T-helper 2 cell (primary cell): ENCODE measurements around the gene VAT1.
"Not testable (repeated sequence)": the region's sequence is repeated elsewhere in the genome, so short reads cannot be mapped to it uniquely, and the experiment has no call there.

Experiments
- DNase-seq, 5 experiments: peaks; one replicate each; pipeline versions ENCODE4 v3.0.0 to v3.0.0-alpha.2; 2012 to 2022

Gene VAT1

DNA sequence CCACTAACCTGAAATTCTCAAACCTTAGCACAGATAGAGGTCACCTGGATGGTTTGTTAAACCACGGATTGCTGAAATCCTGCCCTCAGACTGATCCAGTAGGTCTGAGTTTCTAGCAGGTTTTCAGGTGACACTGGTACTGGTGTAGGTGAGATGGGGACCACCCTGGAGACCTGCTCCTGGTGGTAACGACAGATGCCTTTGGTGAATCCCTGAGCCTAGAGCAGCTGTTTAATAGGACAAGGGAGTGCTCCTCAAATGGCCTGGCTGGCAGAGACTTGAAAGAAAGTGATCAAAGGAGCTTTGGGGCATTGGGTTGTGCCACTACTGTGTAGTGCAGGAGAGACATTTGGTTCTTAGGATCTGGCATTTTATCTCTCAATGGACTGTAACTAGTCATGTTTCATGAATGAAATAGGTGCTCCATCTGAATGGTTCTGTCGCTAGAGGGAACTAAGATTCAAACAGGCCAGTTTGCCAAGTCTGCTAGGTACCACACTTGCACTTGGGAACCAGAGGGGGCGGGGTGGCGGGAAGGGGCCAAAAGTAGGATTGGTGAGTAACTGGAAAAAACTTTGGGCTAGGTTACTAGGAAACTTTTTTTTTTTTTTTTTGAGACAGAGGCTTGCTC, 18.5 kb downstream of the VAT1 start:
- DNase-seq, result no peak

DNA sequence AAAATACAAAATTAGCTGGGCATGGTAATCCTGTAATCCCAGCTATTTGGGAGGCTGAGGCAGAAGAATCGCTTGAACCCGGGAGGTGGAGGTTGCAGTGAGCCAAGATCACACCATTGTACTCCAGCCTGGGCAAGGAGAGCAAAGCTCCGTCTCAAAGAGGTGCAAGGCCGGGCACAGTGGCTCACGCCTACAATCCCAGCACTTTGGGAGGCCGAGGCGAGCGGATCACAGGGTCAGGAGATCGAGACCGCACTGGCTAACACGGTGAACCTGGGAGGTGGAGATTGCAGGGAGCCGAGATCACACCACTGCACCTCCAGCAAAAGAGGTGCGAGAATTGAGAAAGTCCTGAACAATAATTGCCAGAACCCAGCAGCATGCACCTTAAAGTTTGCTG, 21.3 kb downstream of the VAT1 start:
- DNase-seq, result not testable (repeated sequence)

DNA sequence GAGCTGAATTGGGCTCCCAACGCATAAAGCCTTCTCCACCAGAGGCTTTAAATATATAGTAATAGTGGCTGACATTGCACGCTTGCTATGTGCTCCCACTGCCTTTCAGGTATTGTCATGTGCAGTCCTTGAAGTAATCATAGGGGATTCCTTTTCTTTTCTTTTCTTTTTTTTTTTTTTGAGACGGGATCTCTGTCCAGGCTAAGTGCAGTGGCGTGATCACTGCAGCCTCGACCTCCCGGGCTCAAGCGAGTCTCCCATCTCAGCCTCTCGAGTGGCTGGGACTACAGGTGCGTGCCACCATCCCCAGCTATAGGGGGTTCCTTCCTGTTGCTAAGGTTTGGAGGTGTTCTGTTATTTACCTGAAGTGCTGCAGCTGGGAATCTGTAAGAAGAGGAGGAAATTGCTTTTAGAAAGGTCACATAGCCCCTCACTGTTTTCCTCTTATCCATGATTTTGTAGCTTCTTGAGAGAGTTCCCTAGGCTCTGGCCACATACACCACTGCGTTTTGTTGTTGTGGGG, 23.1 kb downstream of the VAT1 start:
- no peak for DNase-seq

DNA sequence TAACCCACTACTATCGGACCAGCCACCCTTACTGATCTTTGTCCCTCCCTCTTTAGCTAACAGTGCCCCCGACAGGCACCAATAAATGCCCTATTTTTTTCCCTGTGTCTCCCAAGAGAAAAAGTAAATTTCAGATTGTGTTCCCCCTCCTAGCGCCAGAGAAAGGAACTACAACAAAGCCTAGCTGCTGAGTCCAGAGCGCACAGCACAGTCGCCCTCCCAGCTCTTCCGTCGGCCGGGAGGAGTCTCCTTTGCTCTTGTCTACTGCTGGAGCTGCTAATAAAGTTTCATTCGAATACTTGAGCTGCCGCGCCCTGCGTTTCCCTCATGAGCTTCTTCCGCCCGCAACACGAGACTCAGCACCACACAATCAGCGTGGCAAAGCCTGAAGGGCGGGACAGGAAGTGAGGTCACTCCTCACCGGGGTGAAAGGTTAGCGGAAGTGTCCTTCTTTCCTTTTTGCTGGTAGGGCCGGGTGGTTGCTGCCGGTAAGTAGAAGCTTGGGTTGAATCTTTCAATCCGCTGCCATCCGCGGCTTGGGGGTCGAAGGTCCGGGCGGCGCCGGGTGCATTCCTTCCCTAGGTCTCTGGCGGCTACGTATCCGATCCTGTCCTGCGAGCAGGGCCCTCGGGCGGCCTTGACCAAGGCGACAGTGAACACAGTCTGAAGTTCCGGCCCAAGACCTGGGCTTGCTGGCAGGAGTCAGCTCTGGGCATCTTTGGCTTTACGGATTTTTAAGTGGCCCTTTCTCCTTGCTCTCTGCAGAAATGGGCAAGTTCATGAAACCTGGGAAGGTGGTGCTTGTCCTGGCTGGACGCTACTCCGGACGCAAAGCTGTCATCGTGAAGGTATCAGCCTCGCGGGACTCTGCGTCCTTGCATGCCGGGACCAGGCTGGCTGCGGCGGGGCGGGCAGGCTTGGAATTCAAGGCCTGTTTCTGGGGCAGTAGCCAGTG, 23.9 kb downstream of the VAT1 start, which contains the start of gene RPL27:
TSS of gene RPL27 (plus strand) at position 436 of the 955 bp plus-strand sequence. CDS start at position 768, 332 bp downstream.
- DNase-seq, result peak; percentile 79 to 100 (median 96)

DNA sequence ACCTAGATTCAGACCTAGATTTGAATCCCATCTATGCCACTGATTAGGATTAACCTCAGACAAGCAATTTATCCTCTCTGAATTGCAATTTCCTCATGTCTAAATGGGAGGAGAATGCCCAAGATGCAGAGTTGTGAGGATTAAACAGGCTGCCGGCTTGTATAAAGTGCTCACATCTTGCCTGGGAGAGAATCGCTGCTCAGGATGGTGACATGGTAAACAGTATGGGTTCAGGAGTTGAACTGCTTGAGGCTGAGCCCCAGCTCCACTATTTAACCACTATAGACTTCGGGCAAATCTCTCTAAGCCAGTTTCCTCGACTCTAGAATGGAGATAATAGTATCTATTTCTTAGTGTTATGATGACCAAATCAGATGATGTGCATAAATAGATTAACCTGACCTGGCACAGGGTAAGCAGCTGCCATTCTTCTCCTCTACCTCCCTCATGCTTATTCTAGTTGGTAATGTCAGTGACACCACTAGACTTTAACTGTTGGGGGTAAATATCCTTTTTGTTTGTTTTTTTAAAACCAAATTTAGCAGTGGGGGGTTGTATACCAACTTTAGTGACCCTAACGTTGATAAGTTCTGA, 24.7 kb downstream of the VAT1 start:
- DNase-seq, result no peak

DNA sequence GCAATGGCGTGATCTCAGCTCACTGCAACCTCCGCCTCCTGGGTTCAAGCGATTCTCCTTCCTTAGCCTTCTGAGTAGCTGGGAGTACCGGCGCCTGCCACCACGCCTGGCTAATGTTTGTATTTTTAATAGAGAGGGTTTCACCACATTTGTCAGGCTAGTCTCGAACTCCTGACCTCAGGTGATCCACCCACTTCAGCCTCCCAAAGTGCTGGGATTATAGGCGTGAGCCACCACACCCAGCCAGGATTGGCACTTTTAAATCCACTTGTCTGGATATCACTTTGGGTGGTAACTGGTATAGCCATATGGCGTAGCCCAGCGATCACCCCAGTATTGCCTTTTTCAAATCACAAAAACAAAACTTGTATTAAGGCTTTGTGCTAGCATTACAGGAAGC, 28.3 kb downstream of the VAT1 start:
- not testable (repeated sequence) for DNase-seq

DNA sequence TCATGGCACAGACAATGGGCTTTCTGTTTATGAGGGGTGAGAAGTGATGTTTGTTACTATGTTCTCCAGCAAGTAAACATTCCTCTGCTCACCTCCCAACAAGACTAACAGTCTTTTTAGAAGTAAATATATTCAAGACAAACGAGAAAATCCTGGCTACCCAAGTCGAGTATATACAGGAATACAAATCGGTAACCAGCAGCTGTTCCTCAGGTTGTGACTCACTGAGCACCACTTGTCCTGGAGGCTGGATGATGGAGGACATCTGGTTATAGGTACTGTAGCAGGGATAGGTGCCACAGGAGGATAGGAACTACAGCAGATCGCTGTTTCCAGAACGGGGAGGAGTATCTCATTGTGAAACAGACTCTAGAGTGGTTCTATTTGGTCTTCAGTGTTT, 29.3 kb downstream of the VAT1 start:
- DNase-seq, result no peak

DNA sequence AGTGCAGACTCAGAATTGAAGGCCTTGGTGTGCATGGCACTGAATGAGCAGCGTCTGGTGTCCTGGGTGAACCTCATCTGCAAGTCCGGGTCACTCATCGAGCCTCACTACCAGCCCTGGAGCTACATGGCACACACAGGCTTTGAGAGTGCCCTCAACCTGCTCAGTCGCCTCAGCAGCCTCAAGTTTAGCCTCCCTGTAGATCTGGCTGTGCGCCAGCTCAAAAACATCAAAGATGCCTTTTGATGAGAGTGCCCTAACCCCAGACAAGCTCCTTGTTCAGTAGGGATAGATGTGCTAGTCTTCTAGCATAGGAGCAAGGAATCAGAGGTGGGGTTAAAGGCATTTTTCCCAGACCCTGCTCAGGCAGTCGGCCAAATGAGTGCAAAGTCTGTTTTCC, 30.7 kb downstream of the VAT1 start:
- DNase-seq, result no peak

DNA sequence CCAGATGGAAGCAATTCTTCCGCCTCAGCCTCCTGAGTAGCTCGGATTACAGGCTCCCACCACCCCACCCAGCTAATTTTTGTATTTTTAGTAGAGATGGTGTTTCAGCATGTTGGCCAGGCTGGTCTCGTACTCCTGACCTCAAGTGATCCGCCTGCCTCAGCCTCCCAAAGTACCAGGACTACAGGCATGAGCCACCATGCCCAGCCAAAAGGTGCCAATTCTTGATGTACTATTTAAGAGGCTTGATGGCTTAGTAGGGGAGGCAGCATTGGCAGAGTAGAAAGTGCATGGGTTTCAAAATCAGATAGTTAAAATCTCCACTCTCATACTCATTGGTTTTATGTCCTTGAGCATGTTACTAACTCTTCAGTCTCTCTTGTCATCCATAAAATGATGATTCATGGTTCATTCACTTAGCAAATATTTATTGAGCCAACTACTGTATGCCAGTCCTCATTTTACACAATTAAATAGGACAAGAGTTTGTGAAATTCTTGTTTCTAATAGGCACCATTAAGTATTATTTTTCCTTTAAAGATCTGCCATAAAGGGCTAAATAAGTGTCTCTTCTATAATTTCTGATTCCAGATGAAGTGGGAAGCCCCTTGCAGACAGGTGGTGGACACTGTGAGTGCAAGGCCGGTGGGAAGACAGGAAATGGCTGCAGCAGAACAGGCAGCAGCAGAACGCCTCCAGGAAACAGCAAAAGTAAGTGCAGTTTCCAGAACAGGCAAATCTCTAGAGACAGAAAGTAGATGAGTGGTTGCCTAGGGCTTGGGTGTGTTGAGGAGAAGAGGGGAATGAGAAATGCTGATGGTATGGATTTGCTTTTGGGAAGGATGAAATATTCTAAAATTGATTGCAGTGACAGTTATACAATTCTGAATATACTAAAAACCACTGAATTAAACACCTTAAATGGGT, 32.2 kb downstream of the VAT1 start:
- no peak for DNase-seq

DNA sequence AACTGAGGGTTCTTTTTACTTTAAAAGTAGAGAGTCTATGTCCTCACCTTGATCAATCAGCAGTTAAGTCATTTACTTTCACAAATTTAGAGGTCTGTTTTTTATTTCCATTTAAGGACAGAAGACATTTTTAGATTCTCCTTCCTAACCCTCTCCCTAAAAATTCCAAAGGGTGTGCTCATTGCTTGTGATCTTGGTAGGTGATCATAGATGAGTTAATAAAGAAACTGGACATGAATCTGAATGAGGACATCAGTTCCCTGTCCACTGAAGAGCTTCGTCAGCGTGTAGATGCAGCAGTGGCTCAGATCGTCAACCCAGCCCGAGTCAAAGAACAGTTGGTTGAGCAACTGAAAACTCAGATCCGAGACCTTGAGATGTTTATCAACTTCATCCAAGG, 33.0 kb downstream of the VAT1 start:
- DNase-seq, result no peak

DNA sequence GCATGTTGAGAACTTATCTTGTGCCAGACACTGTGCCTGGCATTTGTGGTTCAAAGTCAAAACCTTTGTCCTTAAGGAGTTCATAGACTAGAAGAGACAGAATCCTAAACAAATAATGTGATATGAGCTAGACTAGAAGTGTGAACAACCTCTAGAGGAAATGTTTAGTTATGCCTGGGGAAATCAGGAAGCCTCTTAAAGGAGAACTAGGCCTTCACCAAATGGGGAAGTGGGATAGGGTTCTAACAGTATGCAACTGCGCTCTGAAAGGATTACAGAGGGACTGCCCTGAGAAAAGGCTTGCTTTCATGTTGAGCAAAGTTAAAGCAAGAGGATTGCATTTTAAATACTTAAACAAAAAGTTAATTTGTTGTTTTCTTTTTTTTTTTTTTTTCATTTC, 37.0 kb downstream of the VAT1 start:
- no peak for DNase-seq

DNA sequence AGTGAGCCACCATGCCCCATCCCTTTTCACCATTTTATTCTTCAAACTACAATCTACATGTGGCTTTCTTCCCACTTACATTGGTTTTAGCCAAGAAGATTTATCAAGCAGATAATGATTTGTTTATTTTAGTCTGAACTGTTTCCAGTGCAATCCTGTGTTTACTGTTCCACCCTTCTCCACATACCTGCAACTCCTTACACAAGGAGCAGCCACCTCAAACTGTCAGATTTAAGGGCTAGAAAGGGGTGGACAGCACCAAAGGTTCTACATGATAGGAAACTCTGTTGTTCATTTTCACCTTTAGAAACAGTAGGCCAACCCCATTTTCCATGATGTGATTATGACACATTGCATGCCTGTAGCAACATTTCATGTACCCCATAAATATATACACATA, 39.9 kb downstream of the VAT1 start:
- no peak for DNase-seq

DNA sequence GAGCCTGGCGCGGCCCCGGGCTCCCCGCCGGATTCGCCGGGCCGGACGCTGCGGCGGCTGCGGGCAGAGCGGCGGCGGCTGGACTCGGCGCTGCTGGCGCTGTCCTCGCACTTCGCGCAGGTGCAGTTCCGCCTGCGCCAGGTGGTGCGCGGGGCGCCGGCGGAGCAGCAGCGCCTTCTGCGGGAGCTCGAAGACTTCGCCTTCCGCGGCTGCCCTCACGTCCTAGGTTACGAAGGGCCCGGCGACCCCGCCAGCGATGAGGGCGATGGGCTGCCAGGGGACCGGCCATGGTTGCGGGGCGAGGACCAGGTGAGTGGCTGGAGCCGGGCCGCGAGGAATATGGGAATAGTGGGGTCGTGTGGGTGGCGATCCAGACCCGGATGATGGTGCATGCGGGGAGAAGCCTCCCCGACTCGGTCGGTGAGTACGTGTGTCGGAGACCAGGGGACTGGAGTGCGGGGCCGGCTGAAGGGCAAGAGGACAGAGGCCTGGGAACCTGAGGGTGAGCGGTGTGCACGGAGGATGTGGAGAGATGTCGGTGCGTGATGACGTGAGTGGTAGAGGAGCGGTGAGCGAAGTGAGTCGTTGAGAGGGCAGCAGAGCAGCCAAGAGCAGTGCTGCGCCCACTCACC, 41.3 kb downstream of the VAT1 start:
- peak; percentile 24 to 83 (median 47) for DNase-seq

DNA sequence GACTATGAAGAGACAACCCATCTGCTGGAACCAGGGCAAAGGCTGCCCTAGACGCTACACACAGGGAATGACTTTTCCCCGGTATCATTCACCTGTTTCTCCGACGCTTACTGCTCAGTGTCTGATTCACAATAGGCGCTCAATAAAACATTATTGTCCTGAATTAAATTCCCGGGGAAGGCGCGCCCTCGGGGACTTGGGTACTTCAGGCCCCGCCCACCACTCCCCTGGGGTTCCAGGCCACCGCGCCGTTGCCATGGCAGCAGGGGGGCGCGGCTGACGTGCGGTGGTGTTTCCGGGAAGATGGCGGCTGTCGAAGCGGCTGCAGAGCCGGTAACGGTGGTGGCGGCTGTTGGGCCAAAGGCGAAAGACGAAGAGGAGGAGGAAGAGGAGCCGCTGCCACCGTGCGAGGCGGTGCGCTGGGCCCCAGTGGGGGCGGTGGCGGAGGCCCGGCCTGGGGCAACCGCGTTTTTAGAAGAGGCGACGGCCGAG, 41.9 kb downstream of the VAT1 start, which contains the start of gene RUNDC1:
TSS of gene RUNDC1 (plus strand) at position 292 of the 492 bp plus-strand sequence. CDS start at position 304, 12 bp downstream.
- peak; percentile 82 to 92 (median 88) for DNase-seq

DNA sequence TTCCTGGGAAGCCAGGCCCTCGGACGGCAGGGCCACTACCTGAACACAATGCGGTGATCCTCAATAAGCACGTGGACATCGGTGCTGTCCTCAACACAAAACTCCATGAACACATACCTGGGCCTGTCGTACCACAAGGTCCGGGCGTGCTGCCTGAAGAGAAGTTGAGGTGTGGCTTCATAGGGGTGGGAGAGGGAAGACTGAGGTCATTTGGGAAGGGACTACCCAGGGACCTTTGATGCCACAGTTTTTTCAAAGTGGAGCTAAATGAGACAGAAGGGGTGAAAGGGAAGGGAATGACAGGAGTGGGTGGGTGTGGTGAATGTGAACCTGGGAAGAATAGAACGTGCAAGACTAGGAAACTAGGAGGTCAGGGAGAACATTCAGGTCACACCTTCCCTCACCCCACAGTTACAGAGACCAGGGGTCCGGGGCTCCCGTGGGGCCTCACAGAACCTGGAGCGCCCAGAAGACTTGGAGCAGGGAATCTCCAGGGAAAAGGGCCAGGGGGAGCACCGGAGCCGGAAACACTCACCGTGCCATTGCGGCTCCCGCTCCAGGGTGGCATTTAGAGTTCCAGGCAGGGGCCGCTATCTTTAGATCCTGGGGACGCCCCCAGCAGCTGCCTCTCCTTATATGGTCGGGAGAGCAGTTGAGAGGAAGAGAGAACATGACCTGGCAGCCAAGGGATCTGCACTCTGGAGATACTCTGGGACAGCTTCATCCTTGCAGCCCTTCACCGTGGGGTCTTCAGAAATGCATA, 42.5 kb downstream of the VAT1 start, which contains the start of gene PTGES3L:
TSS of gene PTGES3L (minus strand) at position 570 of the 763 bp plus-strand sequence. CDS start at position 543, 27 bp downstream.
- DNase-seq, result peak in 3 of 5 experiments; percentile 5 to 30 (median 11)

DNA sequence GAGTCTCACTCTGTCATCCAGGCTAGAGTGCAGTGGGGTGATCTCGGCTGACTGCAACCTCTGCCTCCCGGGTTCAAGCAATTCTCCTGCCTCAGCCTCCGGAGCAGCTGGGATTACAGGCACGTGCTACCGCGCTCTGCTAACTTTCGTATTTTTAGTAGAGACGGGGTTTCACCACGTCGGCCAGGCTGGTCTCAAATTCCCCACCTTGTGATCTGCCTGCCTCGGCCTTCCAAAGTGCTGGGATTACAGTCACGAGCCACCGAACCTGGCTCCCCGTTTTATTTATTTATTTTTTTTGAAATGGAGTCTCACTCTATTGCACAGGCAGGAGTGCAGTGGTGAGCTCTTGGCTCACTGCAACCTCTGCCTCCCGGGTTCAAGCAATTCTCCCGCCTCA, 46.5 kb downstream of the VAT1 start:
- not testable (repeated sequence) for DNase-seq

DNA sequence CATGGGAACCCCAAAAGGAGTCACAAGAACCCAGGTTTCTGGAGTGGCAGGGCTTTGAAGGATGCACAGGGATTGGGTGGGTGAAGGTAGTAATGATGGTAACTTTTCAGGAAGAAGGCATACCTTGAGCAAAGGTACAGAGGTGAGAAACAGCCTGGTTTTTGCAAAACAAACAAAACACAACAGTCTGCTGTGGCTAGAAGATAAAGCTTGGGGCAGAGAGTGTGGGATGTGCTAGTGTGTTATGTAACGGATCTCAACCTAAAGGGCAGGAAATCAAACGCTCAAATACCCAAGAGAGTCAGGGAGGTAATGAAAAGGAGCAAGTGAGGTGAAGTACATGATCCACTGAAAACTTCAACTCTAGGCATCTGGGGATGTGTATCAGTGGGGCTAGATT, 46.9 kb downstream of the VAT1 start:
- DNase-seq, result no peak

DNA sequence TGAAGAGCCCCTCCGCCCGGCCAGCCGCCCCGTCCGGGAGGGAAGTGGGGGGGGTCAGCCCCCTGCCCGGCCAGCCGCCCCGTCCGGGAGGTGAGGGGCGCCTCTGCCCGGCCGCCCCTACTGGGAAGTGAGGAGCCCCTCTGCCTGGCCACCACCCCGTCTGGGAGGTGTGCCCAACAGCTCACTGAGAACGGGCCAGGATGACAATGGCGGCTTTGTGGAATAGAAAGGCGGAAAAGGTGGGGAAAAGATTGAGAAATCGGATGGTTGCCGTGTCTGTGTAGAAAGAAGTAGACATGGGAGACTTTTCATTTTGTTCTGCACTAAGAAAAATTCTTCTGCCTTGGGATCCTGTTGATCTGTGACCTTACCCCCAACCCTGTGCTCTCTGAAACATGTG, 48.9 kb downstream of the VAT1 start:
- not testable (repeated sequence) for DNase-seq

DNA sequence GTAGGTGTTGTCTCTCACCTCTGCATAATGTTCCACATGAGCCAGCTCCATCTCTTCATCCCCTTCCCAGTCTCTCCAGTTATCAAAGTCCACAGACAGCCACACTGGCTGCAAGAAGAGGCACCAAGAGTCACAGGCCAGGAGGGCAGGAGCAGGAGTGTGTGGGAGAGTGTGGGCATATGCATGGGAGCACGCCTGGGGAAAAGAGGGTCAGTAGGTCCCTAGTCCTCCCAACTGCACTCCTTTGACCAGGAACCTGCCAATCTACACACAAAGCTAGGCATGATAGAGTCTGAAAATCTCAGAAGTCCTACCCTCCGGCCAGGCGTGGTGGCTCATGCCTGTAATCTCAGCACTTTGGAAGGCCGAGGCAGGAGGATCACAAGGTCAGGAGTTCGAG, 50.6 kb downstream of the VAT1 start:
- no peak for DNase-seq

DNA sequence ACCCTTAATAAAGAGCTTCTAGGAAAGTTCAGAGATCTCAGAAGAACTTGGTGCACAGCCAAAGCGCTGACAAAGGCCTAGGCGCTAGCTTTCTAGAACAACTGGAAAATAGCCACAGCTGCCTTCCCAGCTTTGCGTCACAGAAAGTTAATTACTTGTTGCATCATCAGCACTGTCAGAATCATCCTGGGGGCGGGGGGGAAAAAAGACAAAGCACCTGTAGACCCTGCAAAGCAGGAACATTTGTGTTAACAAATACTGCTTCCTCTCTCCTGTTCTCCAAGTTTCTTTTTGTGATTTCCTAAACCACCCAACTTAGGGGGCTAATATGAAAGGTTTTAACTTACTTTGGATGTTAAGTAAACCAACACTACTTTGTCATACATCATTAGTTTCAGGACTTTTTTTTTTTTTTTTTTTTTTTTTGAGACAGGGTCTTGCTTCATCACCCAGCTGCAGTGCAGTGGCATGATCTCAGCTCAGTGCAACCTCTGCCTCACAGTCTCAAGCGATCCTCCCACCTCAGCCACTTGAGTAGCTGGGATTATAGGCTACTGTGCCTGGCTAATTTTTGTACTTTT, 53.1 kb downstream of the VAT1 start:
- no peak for DNase-seq
